GM23338 (cell line): ENCODE measurements around the gene GART. TPM values are rescaled to one million over a fixed set of nuclear protein-coding genes. Genes with fewer than 3 reads are reported as not detected.

Experiments used
- ATAC-seq: fragments of 200-7000 bp; cut with Tn5 transposase; 3 replicates; pipeline ENCODE4 v1.9.1; 2020
- DNase-seq: peaks from one replicate; pipeline ENCODE4 v3.0.0-alpha.2; 2015; ENCODE audit warnings: low spot score
- H2AFZ ChIP-seq: fragments of 200-600 bp; sonication (generic); 2 replicates; pipeline ENCODE4 v1.8.0; 2016; ENCODE audit warnings: antibody characterized with exemption, mild to moderate bottlenecking, moderate library complexity
- H3F3A ChIP-seq: fragments of 200-600 bp; sonication (generic); replicated peaks from 2 replicates; pipeline ENCODE4 v1.8.0; 2017; ENCODE audit warnings: antibody characterized with exemption, mixed run types, low read depth
- H3K27ac ChIP-seq: fragments of 200-600 bp; sonication (generic); 2 replicates; pipeline ENCODE4 v1.6.1; 2016; ENCODE audit warnings: low read depth
- H3K27me3 ChIP-seq: fragments of 200-600 bp; sonication (generic); 2 replicates; pipeline ENCODE4 v1.8.0; 2016; ENCODE audit warnings: mild to moderate bottlenecking, mixed run types, moderate library complexity; ENCODE audit not compliant: insufficient read depth
- H3K36me3 ChIP-seq: fragments of 200-600 bp; sonication (generic); 2 replicates; pipeline ENCODE4 v1.8.0; 2016; ENCODE audit warnings: mild to moderate bottlenecking; ENCODE audit not compliant: insufficient read depth
- H3K4me1 ChIP-seq: fragments of 200-600 bp; sonication (generic); 2 replicates; pipeline ENCODE4 v1.8.0; 2016; ENCODE audit warnings: mild to moderate bottlenecking, moderate library complexity; ENCODE audit not compliant: insufficient read depth
- H3K4me2 ChIP-seq: fragments of 200-600 bp; sonication (generic); 2 replicates; pipeline ENCODE4 v1.7.1; 2017; ENCODE audit warnings: mixed run types
- H3K4me3 ChIP-seq: fragments of 200-600 bp; sonication (generic); 2 replicates; pipeline ENCODE4 v1.6.1; 2016; ENCODE audit warnings: mixed run types
- H3K79me2 ChIP-seq: fragments of 200-600 bp; sonication (generic); replicated peaks from 2 replicates; pipeline ENCODE4 v1.8.0; 2017; ENCODE audit warnings: mild to moderate bottlenecking; ENCODE audit not compliant: insufficient read depth
- H3K9me2 ChIP-seq: fragments of 200-600 bp; sonication (generic); 2 replicates; pipeline ENCODE4 v1.8.0; 2017; ENCODE audit not compliant: insufficient read depth
- H4K20me1 ChIP-seq: fragments of 200-600 bp; sonication (generic); replicated peaks from 2 replicates; pipeline ENCODE4 v1.8.0; 2017; ENCODE audit warnings: mild to moderate bottlenecking; ENCODE audit not compliant: insufficient read depth
- H3K27ac Mint-ChIP-seq: 2 replicates; pipeline ENCODE4 v1.8.0; 2020; ENCODE audit warnings: inconsistent platforms, mild to moderate bottlenecking, moderate library complexity, mixed read lengths
- H3K27me3 Mint-ChIP-seq: 3 replicates; pipeline ENCODE4 v1.8.0; 2022; ENCODE audit warnings: low read depth, mild to moderate bottlenecking, moderate library complexity, mixed read lengths, inconsistent platforms; ENCODE audit not compliant: insufficient read depth, poor library complexity
- H3K36me3 Mint-ChIP-seq: 3 replicates; pipeline ENCODE4 v1.8.0; 2021; ENCODE audit warnings: low read depth, mild to moderate bottlenecking, inconsistent platforms, moderate library complexity, mixed read lengths
- H3K4me1 Mint-ChIP-seq: 3 replicates; pipeline ENCODE4 v1.8.0; 2020; ENCODE audit warnings: mild to moderate bottlenecking, inconsistent platforms, mixed read lengths
- H3K4me3 Mint-ChIP-seq: 3 replicates; pipeline ENCODE4 v1.8.0; 2021; ENCODE audit warnings: moderate library complexity, mild to moderate bottlenecking, inconsistent platforms, mixed read lengths
- H3K9me3 Mint-ChIP-seq: 3 replicates; pipeline ENCODE4 v1.8.0; 2020; ENCODE audit warnings: moderate library complexity, mild to moderate bottlenecking, inconsistent platforms, mixed read lengths
- CREB1 ChIP-seq: fragments of 250-450 bp; sonication (Bioruptor Pico); IDR thresholded peaks from 2 replicates; pipeline ENCODE4 v1.5.0; 2020; ENCODE audit warnings: low read depth, mild to moderate bottlenecking, moderate library complexity
- CTCF ChIP-seq, 2 experiments: fragments of 200-600 bp in 1 of 2; sonication (generic) in 1 of 2; conservative IDR thresholded peaks; 2 replicates each; pipeline versions ENCODE4 v1.5.1 to v1.6.1; 2016 to 2017; ENCODE audit warnings: antibody characterized with exemption in 2 of 2, low read depth in 2 of 2, mild to moderate bottlenecking in 2 of 2, moderate library complexity in 1 of 2
- ETS1 ChIP-seq: IDR thresholded peaks from 2 replicates; pipeline ENCODE4 v1.6.1; 2016; ENCODE audit warnings: antibody characterized with exemption
- EZH2 ChIP-seq: fragments of 200-600 bp; sonication (generic); IDR thresholded peaks from one replicate; pipeline ENCODE4 v1.8.0; 2017; ENCODE audit warnings: antibody characterized with exemption, mild to moderate bottlenecking, low read depth; ENCODE audit not compliant: unreplicated experiment
- EZH2phosphoT487 ChIP-seq: fragments of 200-600 bp; sonication (generic); IDR thresholded peaks from one replicate; pipeline ENCODE4 v1.8.1; 2018; ENCODE audit warnings: antibody characterized with exemption; ENCODE audit not compliant: unreplicated experiment
- JUNB ChIP-seq: IDR thresholded peaks from one replicate; pipeline ENCODE4 v1.6.1; 2016; ENCODE audit warnings: antibody characterized with exemption; ENCODE audit not compliant: unreplicated experiment
- NANOG ChIP-seq: IDR thresholded peaks from 2 replicates; pipeline ENCODE4 v1.6.1; 2016; ENCODE audit warnings: antibody characterized with exemption, borderline replicate concordance
- POLR2AphosphoS5 ChIP-seq: IDR thresholded peaks from 2 replicates; pipeline ENCODE4 v1.6.1; 2016; ENCODE audit warnings: antibody characterized with exemption, low read depth
- REST ChIP-seq: IDR thresholded peaks from one replicate; pipeline ENCODE4 v1.6.1; 2018; ENCODE audit warnings: antibody characterized with exemption; ENCODE audit not compliant: unreplicated experiment
- STAT1 ChIP-seq: IDR thresholded peaks from one replicate; pipeline ENCODE4 v1.6.1; 2016; ENCODE audit warnings: antibody characterized with exemption; ENCODE audit not compliant: unreplicated experiment
- ZNF114 ChIP-seq: fragments of 250-450 bp; sonication (Bioruptor Pico); IDR thresholded peaks from 2 replicates; pipeline ENCODE4 v1.5.0; 2020; ENCODE audit warnings: mild to moderate bottlenecking, moderate library complexity
- ZNF331 ChIP-seq: fragments of 250-450 bp; sonication (Bioruptor Pico); IDR thresholded peaks from 2 replicates; pipeline ENCODE4 v1.5.0; 2020; ENCODE audit warnings: low read depth, mild to moderate bottlenecking, moderate library complexity
- polyA plus RNA-seq: library from polyadenylated mRNA; unstranded; fragments of >200 nt; fragmentation: Nextera tagmentation; extraction: Ambion mirVana; gene quantifications from 2 replicates; pipeline ENCODE4 v1.2.1, GENCODE V29; 2016
- total RNA-seq: library from RNA; depleted of rRNA; stranded (reverse); fragments of >200 nt; shearing (Covaris generic); gene quantifications from 2 replicates; pipeline ENCODE4 v1.2.3, GENCODE V29; 2014

The GART gene
- total and polyA plus RNA-seq, 2 experiments from 2014 or later: 87.6 to 224 TPM

- TF ChIP-seq REST: no peak
- TF ChIP-seq ZNF114: no peak
- TF ChIP-seq ETS1: no peak
- TF ChIP-seq JUNB: no peak
- TF ChIP-seq EZH2: no peak
- TF ChIP-seq POLR2AphosphoS5: no peak
- no peak for TF ChIP-seq EZH2phosphoT487
- no peak for TF ChIP-seq CTCF (conservative IDR thresholded peaks at IDR 0.05; ENCODE audit: low read depth in 2 of 2)
- no peak for TF ChIP-seq CREB1 (CRISPR knock-in tag)
- no peak for TF ChIP-seq ZNF331 (CRISPR knock-in tag)
These were observed 46.0 kb upstream of the GART start (continued) for GRCh38 chr21:33587792-33588484.

- Histone ChIP-seq H3K27me3 (0 out of 2 replicates have a peak, but pooled peaks cover 8% of the 10 kb centered on the region), H3K4me3 (peak overlapping the region; percentile 87), H3K9me2 (no peaks in the 10 kb centered on the region), H3K27ac (no peak overlapping the region), H3K36me3 (0 out of 2 replicates have a peak, but pooled peaks cover 7% of the 10 kb centered on the region), H4K20me1 (0 out of 2 replicates have a peak, but pooled peaks cover 8% of the 10 kb centered on the region), H2AFZ (no peak overlapping the region), H3K4me1 (peaks cover 14% of the 10 kb centered on the region; the same call in 1 of the 2 replicates), H3K79me2 (peaks cover 24% of the 10 kb centered on the region), H3F3A (peaks cover 11% of the 10 kb centered on the region; the same call in 1 of the 2 replicates), H3K4me2 (peak overlapping the region; percentile 91)
- H3K4me3 Mint-ChIP-seq: peak overlapping the region; percentile 62
- H3K4me1 Mint-ChIP-seq: peaks cover 11% of the 10 kb centered on the region
- peaks cover 32% of the 10 kb centered on the region; the same call in 2 of the 3 replicates for H3K36me3 Mint-ChIP-seq
- DNase-seq: no peak
- ATAC-seq: no peak
- H3K27me3 Mint-ChIP-seq: peaks cover 9% of the 10 kb centered on the region
- H3K9me3 Mint-ChIP-seq: no peaks in the 10 kb centered on the region
- H3K27ac Mint-ChIP-seq: no peak overlapping the region
- TF ChIP-seq EZH2 (no peak), ZNF331 (CRISPR knock-in tag) (no peak), STAT1 (no peak), ZNF114 (no peak), JUNB (no peak), CTCF (conservative IDR thresholded peaks at IDR 0.05; ENCODE audit: low read depth in 2 of 2) (no peak), NANOG (no peak), ETS1 (no peak), REST (no peak), POLR2AphosphoS5 (no peak)
These were observed 45.0 kb upstream of the GART start for GRCh38 chr21:33586927-33587326.
